B cell (primary cell): ENCODE measurements around the gene SH2B2. TPM values are rescaled to one million over a fixed set of nuclear protein-coding genes. Genes with fewer than 3 reads are reported as not detected.
A peak's percentile ranks its signal among the peaks of the same experiment; 100 is the strongest.
"Not testable (repeated sequence)": the region's sequence is repeated elsewhere in the genome, so short reads cannot be mapped to it uniquely, and the experiment has no call there.

Source experiments
- ATAC-seq: fragments of 200-7000 bp; cut with Tn5 transposase; one replicate; pipeline ENCODE4 v1.10.0; 2021; ENCODE audit warnings: low read depth, mild to moderate bottlenecking, moderate number of reproducible peaks, moderate library complexity
- CTCF ChIA-PET: fragments of 350-600 bp; sonication (Branson Sonifier 250); formaldehyde crosslinking; loops from one replicate; lab custom pipeline; 2021; ENCODE audit warnings: antibody characterized with exemption, inconsistent platforms; lab: Charles Lee
- POLR2A ChIA-PET: fragments of 350-600 bp; sonication (Branson Sonifier 250); formaldehyde crosslinking; loops from one replicate; lab custom pipeline; 2021; ENCODE audit warnings: antibody characterized with exemption; lab: Charles Lee
- DNase-seq: peaks from one replicate; pipeline ENCODE4 v3.0.0; 2013
- H2AFZ ChIP-seq: 2 replicates; pipeline ENCODE4 v1.6.1; 2012; ENCODE audit warnings: mild to moderate bottlenecking, low read depth, low read length; ENCODE audit not compliant: insufficient read depth, poor library complexity, severe bottlenecking
- H3K27ac ChIP-seq, 2 donors: 1 replicate in 1 of 2; 2 replicates in 1 of 2; pipeline ENCODE4 v1.5.1; 2012 to 2013; ENCODE audit warnings: low read length in 2 of 2, mild to moderate bottlenecking in 2 of 2, moderate library complexity in 1 of 2
- H3K27me3 ChIP-seq, 4 experiments: fragments of 200-600 bp in 1 of 4; sonication (generic) in 1 of 4; replicated peaks in 1 of 4; 1 replicate in 2 of 4; 2 replicates in 2 of 4; pipeline versions ENCODE4 v1.6.1 to v1.7.0; 2013 to 2016; ENCODE audit warnings: low read length in 3 of 4, mild to moderate bottlenecking in 2 of 4, mixed read lengths in 1 of 4, moderate library complexity in 1 of 4; ENCODE audit not compliant: insufficient read depth in 4 of 4, control insufficient read depth in 3 of 4; ENCODE audit errors: control extremely low read depth in 1 of 4
- H3K36me3 ChIP-seq, 2 experiments: replicated peaks in 1 of 2; 1 replicate in 1 of 2; 2 replicates in 1 of 2; pipeline versions ENCODE4 v1.6.1 to v1.7.1; 2013; ENCODE audit warnings: low read length in 1 of 2; ENCODE audit not compliant: insufficient read depth in 2 of 2, control insufficient read depth in 1 of 2; ENCODE audit errors: control extremely low read depth in 1 of 2, extremely low read depth in 1 of 2
- H3K4me1 ChIP-seq, 2 donors: fragments of 200-600 bp in 1 of 2; sonication (generic) in 1 of 2; 1 replicate in 1 of 2; 2 replicates in 1 of 2; pipeline versions ENCODE4 v1.5.1 to v1.6.1; 2013 to 2017; ENCODE audit warnings: low read length in 2 of 2; ENCODE audit not compliant: control insufficient read depth in 2 of 2, insufficient read depth in 2 of 2
- H3K4me2 ChIP-seq: replicated peaks from 2 replicates; pipeline ENCODE3; 2012; ENCODE audit warnings: mild to moderate bottlenecking, low read depth, low read length; ENCODE audit not compliant: poor library complexity, severe bottlenecking
- H3K4me3 ChIP-seq, 5 experiments: fragments of 200-600 bp in 1 of 5; sonication (generic) in 1 of 5; 1 replicate in 3 of 5; 2 replicates in 2 of 5; pipeline versions ENCODE4 v1.5.1 to v1.7.0; 2011 to 2016; ENCODE audit warnings: low read length in 4 of 5, mild to moderate bottlenecking in 4 of 5, low read depth in 2 of 5, control low read depth in 1 of 5, moderate library complexity in 1 of 5; ENCODE audit not compliant: insufficient read depth in 1 of 5; ENCODE audit errors: control extremely low read depth in 1 of 5, extremely low read depth in 1 of 5
- H3K79me2 ChIP-seq: fragments of 200-600 bp; sonication (generic); one replicate; pipeline ENCODE4 v1.6.0; 2016; ENCODE audit warnings: low read length; ENCODE audit not compliant: control insufficient read depth, insufficient read depth
- H3K9ac ChIP-seq: fragments of 200-600 bp; sonication (generic); 2 replicates; pipeline ENCODE4 v1.6.1; 2017; ENCODE audit warnings: mild to moderate bottlenecking, low read length, moderate library complexity
- H3K9me3 ChIP-seq, 3 donors: one replicate each; pipeline versions ENCODE4 v1.6.1 to v1.7.1; 2013; ENCODE audit warnings: low read length in 2 of 3; ENCODE audit not compliant: control insufficient read depth in 2 of 3, insufficient read depth in 1 of 3; ENCODE audit errors: control extremely low read depth in 1 of 3
- H4K20me1 ChIP-seq: 2 replicates; pipeline ENCODE4 v1.6.0; 2012; ENCODE audit warnings: mild to moderate bottlenecking, low read length; ENCODE audit not compliant: insufficient read depth, control insufficient read depth, poor library complexity, severe bottlenecking
- H3K27ac Mint-ChIP-seq: one replicate; pipeline ENCODE4 v1.8.0; 2021; ENCODE audit warnings: mixed read lengths
- H3K27me3 Mint-ChIP-seq: one replicate; pipeline ENCODE4 v1.8.0; 2021; ENCODE audit warnings: mixed read lengths
- H3K4me1 Mint-ChIP-seq: one replicate; pipeline ENCODE4 v1.8.0; 2021; ENCODE audit warnings: mixed read lengths
- H3K4me3 Mint-ChIP-seq: one replicate; pipeline ENCODE4 v1.8.0; 2021; ENCODE audit warnings: mixed read lengths
- H3K9me3 Mint-ChIP-seq: one replicate; pipeline ENCODE4 v1.8.0; 2022; ENCODE audit warnings: mixed read lengths; ENCODE audit not compliant: insufficient read depth
- WGBS: methylation state at CpG from one replicate; pipeline ENCODE4 v1.1.5; 2013; ENCODE audit warnings: missing lambda C conversion rate; ENCODE audit not compliant: insufficient coverage; 5-methylcytosine and 5-hydroxymethylcytosine counted together
- intact Hi-C: fragments of 100-400 bp; cut with micrococcal nuclease; formaldehyde crosslinking; loops from one replicate; pipeline ENCODE4 v1.10.0; 2022
- polyA plus RNA-seq: library from polyadenylated mRNA; depleted of rRNA; stranded (reverse); fragments of >200 nt; gene quantifications from 2 replicates; pipeline ENCODE4 v1.2.3, GENCODE V29; 2012
- total RNA-seq, 2 donors: library from RNA; stranded (reverse); fragments of 120-200 nt in 1 of 2; gene quantifications; 1 replicate in 1 of 2; 2 replicates in 1 of 2; pipeline versions ENCODE4 v1.2.3 to v1.2.4, GENCODE V29; 2013 to 2022

The SH2B2 gene
- total and polyA plus RNA-seq, 2 donors (not counting 1 experiment from before 2014, with no cell fraction given), result 41.2 to 95.4 TPM

DNA sequence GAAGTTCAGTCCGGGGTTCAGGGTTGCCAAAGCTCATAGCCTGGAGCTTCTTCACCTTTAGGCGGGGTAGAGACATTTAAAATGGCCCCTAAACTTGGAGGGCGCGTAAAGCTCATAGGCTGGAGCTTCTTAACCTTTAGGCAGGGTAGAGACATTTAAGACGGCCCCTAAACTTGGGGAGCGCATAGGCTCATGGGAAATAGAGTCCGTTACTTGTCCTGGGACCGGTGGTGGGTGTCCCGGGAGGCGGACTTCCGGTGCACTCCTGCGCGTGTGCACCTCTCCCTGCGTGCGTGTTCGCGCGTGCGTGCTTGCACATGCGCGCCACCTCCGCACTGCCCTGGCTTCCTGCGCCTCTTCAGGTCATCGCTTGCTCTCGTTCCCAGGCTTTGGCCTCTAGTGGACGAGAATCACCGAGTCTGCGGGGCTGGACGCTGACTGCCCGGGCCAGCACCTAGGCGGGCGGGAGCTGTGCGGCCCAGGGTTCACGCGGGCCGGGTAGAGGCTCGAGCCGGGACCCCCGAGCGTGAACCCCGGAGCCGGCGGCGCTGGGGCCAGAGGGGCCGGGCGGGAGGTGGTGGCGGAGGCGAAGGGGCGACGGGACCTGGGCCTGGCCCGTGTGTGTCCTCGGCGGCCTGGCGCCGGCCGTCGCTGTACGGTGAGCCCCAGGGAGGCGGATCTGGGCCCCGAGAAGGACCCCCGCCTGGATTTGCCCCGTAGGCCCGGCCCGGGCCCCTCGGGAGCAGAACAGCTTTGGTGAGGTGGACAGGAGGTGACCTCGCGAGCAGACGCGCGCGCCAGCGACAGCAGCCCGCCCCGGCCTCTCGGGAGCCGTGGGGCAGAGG, 77.1 kb downstream of the SH2B2 start:
- CTCF ChIA-PET, result interaction anchor here (1.0 to 1.4 kb wide), 4 partner anchors 28 to 84 kb away, joined by 4 to 10 read pairs (median 4); no protein-coding TSS in a partner anchor

DNA sequence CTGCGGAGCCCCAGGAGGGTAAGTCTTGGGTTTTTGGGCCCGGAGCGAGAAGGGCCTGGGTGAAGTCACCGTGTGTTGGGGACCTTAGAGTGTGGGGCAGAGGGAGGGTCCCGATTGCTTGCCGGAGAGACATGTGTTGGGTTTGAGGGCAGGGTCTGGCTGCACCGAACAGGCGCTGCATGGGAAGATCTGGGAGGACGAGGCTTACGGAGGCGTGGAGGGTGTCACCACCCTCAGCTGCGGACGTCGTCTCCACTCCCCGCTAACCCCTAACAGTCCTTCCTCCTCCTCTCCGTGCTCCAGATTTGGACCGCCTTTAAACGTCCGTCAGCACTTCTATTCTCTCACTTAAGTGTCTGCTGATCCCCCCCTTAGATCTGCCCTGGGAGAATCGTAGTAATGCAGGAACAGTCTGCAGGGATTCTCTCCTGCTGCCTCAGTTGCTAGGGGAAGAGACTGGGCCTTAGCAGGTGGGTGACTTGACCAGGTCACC, 77.8 kb downstream of the SH2B2 start:
- H3K27ac ChIP-seq, result peak overlapping the region in 1 of 2 donors; percentile 77
- peak overlapping the region; percentile 84 for H3K27ac Mint-ChIP-seq
- H3K27me3 ChIP-seq, POLR2A ChIA-PET, H4K20me1 ChIP-seq, H3K9me3 ChIP-seq, H3K79me2 ChIP-seq, H3K36me3 ChIP-seq, intact Hi-C loops, CTCF ChIA-PET, H3K4me2 ChIP-seq, H3K27me3 Mint-ChIP-seq, ATAC-seq, H3K9me3 Mint-ChIP-seq, DNase-seq, H3K4me1 ChIP-seq: not testable (repeated sequence)
- peak overlapping the region; percentile 94 for H3K4me3 Mint-ChIP-seq
- WGBS, result no CpG with 5 or more reads among the region's 20 CpGs
- H3K4me1 Mint-ChIP-seq, result peaks cover 13% of the 10 kb centered on the region
- H3K9ac ChIP-seq, result peak overlapping the region; percentile 75
- peak overlapping the region in 4 of 5 experiments; percentile 51 to 74 (median 69) for H3K4me3 ChIP-seq
- H2AFZ ChIP-seq, result peak overlapping the region; percentile 67

More for the DNA sequence above, 77.1 kb downstream of the SH2B2 start:
- H3K9me3 ChIP-seq, H3K27me3 Mint-ChIP-seq, H4K20me1 ChIP-seq, H3K36me3 ChIP-seq, H3K9me3 Mint-ChIP-seq, H3K4me1 ChIP-seq, H3K27me3 ChIP-seq, intact Hi-C loops, H3K79me2 ChIP-seq: not testable (repeated sequence)
- Mint-ChIP-seq H3K4me1 (peaks cover 13% of the 10 kb centered on the region), H3K4me3 (peak overlapping the region; percentile 94), H3K27ac (peak overlapping the region; percentile 91)
- POLR2A ChIA-PET, result interaction anchor here (0.6 to 0.8 kb wide), 3 partner anchors 76 to 97 kb away, joined by 4 to 5 read pairs (median 4); partner anchors contain the start of gene SH2B2
- Histone ChIP-seq H3K4me3 (peak overlapping the region in 4 of 5 experiments; percentile 51 to 74 (median 69)), H3K27ac (peak overlapping the region in 1 of 2 donors; percentile 77), H2AFZ (peak overlapping the region; percentile 67), H3K4me2 (peak overlapping the region; percentile 40), H3K9ac (peak overlapping the region; percentile 75)
- DNase-seq (peak; percentile 95), ATAC-seq (peak; percentile 98)
- under 1% methylated on average over 52 of the region's 76 CpGs for WGBS

DNA sequence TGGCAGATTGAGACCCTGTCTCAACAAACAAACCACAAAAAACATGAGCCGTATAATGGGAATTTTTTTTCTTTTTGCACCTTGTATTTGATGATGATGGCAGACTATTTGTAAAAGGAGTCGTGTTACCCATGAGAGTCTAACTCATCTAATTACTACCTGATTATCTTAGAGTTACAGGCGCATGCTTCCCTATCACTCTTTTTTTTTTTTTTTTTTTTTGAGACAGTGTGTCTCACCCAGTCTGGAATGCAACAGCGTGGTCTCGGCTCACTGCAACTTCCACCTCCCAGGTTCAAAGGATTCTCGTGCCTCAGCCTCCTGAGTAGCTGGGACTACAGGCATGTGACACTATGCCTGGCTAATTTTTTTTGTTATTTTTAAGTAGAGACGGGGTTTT, 78.7 kb downstream of the SH2B2 start:
- H4K20me1 ChIP-seq, H3K27ac ChIP-seq, intact Hi-C loops, H2AFZ ChIP-seq, H3K4me2 ChIP-seq, H3K27me3 Mint-ChIP-seq, H3K27ac Mint-ChIP-seq, H3K9me3 ChIP-seq, ATAC-seq, H3K36me3 ChIP-seq, CTCF ChIA-PET, H3K9ac ChIP-seq, POLR2A ChIA-PET, DNase-seq, H3K4me1 ChIP-seq, H3K4me3 ChIP-seq, H3K27me3 ChIP-seq, H3K9me3 Mint-ChIP-seq: not testable (repeated sequence)
- H3K79me2 ChIP-seq, result peaks cover 11% of the 10 kb centered on the region
- no CpG with 5 or more reads among the region's 7 CpGs for WGBS
- Mint-ChIP-seq H3K4me3 (peak overlapping the region; percentile 23), H3K4me1 (peaks cover 15% of the 10 kb centered on the region)

DNA sequence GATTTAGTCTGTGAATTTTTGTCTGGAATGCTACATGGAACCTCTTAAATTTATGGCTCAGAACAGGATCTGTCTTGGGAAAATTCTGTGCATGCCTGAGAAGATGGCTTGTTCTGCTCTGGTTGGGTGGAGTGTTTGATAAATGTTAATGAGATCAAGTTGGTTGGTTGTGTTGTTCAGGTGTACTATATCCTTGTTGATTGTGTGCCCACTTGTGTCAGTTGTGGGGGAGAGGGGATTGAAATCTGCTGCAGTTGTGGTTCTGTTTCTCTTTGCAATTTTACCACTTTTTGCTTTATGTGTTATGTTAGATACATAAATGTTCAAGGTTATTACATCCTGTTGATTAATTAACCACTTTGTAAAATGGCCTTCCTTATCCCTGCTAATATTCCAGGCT, 83.4 kb downstream of the SH2B2 start:
- H3K4me3 ChIP-seq, H3K27me3 ChIP-seq, H3K4me3 Mint-ChIP-seq, H2AFZ ChIP-seq, H3K9me3 ChIP-seq, H3K36me3 ChIP-seq, H3K9me3 Mint-ChIP-seq, H3K4me1 ChIP-seq, H3K27ac ChIP-seq, H3K27ac Mint-ChIP-seq, ATAC-seq, DNase-seq, POLR2A ChIA-PET, H3K27me3 Mint-ChIP-seq, intact Hi-C loops, H3K4me2 ChIP-seq, H3K9ac ChIP-seq, H4K20me1 ChIP-seq, CTCF ChIA-PET: not testable (repeated sequence)
- H3K4me1 Mint-ChIP-seq, result peaks cover 10% of the 10 kb centered on the region
- H3K79me2 ChIP-seq, result peaks cover 18% of the 10 kb centered on the region
